ENCODE measurements around the gene SPRR1B. TPM values are rescaled to one million over a fixed set of nuclear protein-coding genes. Genes with fewer than 3 reads are reported as not detected.

Gene SPRR1B, protein sequence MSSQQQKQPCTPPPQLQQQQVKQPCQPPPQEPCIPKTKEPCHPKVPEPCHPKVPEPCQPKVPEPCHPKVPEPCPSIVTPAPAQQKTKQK
- not detected for polyA plus RNA-seq (2012; ENCODE audit: insufficient read depth, insufficient read length, low read depth)

DNA sequence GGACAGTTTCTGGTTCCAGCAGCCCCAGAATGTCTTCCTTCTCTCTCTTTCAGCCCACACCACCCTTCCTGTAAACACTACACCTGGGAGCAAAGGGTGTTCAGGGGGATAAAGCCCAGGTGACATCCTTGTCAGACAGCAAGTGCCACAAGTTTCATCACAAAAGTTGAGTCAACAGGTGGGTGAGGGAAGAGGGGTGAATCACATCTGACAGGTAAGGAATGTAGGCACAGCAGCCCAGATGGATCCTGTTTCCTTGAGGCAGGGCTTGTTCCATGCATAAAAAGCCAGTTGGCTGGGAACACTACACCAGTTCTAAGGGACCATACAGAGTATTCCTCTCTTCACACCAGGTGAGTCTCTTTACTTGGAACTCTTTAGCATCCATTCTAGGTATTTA, at the start of gene SPRR1B:
Gene SPRR1B (plus strand): TSS at position 309 of the 400 bp plus-strand sequence. CDS start 1,143 bp downstream, outside the sequence.
- H3K9me3 ChIP-seq = no peaks in the 10 kb centered on the region
- no peaks in the 10 kb centered on the region for H3K27me3 ChIP-seq
- no peak for DNase-seq
- TF ChIP-seq, protein P1, sequence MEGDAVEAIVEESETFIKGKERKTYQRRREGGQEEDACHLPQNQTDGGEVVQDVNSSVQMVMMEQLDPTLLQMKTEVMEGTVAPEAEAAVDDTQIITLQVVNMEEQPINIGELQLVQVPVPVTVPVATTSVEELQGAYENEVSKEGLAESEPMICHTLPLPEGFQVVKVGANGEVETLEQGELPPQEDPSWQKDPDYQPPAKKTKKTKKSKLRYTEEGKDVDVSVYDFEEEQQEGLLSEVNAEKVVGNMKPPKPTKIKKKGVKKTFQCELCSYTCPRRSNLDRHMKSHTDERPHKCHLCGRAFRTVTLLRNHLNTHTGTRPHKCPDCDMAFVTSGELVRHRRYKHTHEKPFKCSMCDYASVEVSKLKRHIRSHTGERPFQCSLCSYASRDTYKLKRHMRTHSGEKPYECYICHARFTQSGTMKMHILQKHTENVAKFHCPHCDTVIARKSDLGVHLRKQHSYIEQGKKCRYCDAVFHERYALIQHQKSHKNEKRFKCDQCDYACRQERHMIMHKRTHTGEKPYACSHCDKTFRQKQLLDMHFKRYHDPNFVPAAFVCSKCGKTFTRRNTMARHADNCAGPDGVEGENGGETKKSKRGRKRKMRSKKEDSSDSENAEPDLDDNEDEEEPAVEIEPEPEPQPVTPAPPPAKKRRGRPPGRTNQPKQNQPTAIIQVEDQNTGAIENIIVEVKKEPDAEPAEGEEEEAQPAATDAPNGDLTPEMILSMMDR (IDR thresholded peaks at IDR 0.05; ENCODE audit: low read depth, low read length) = no peak
- H3K4me3 ChIP-seq (ENCODE audit: low read depth, low read length) = no peak within 1 kb of the TSS
- H3K4me1 ChIP-seq = no peaks in the 10 kb centered on the region
- H3K36me3 ChIP-seq = no peaks in the 10 kb centered on the region

DNA sequence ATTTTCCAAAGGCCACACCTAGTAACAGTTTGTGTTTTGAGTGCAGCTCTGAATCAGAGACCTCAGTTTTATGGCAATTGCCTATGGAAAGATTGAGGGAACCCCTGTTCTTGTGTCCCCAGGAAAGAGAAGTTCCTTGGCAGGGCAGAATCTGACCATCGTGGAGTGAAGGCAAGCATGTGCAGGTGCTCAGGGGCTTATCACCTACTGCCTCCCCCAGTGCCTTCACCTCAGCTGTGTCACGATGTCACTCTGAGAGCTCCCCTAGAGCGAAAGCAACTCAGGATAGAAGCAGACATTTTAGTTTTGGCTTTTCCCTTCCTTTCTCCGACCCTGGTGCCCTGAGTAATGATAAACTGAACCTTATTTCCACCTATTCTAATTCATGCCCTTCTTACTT, 48.9 kb upstream of the SPRR1B start:
- no peaks in the 10 kb centered on the region for H3K4me1 ChIP-seq
- no peaks in the 10 kb centered on the region for H3K9me3 ChIP-seq
- no peaks in the 10 kb centered on the region for H3K27me3 ChIP-seq
- no peaks in the 10 kb centered on the region for H3K36me3 ChIP-seq
- TF ChIP-seq, protein P1 (IDR thresholded peaks at IDR 0.05; ENCODE audit: low read depth, low read length) = no peak
- no peak overlapping the region for H3K4me3 ChIP-seq (ENCODE audit: low read depth, low read length)
- DNase-seq = no peak

DNA sequence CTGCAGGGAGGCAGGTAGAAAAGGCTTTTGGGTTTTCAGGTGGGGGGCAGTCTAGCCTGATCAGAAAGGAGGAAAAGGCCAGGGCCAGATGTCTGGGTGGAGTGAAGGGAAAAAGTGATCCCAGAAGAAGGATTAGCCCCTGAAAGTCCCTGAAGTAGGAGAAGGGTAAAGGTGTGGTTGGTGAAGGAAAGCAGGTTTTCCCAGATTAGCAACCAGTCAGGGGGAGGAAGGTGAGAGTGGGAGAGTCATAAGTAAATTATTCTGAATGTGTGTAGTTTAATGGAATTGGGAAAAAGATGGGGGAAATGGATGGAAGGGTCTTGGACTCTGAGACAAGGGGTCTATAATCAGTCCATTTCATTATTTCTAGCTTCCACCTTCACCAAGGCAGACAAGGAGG, 47.8 kb upstream of the SPRR1B start:
- TF ChIP-seq, protein P1 (IDR thresholded peaks at IDR 0.05; ENCODE audit: low read depth, low read length) = no peak
- H3K9me3 ChIP-seq = no peaks in the 10 kb centered on the region
- H3K36me3 ChIP-seq = no peaks in the 10 kb centered on the region
- no peaks in the 10 kb centered on the region for H3K4me1 ChIP-seq
- DNase-seq = no peak
- H3K4me3 ChIP-seq (ENCODE audit: low read depth, low read length) = no peak overlapping the region
- H3K27me3 ChIP-seq = no peaks in the 10 kb centered on the region

DNA sequence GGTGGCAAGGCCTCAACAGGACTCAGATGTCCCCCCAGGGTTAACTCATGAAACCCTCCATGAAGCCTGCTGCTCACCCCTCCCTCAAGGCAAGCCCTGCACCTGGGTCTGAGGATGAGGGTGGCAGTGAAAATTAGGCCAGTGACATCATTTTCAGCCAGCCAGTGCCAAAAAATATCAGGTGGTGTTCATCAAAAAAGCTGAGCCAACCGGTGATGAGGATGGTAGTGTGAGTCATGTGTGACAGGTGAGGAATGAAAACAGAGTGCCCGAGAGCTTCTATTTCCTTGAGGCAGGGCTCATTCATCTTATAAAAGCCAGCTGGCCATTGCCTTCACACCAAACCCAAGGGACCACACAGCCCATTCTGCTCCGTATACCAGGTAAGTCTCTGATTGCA, 47.3 kb upstream of the SPRR1B start, which contains the start of gene SPRR1A:
Gene SPRR1A (plus strand): TSS at position 339 of the 400 bp plus-strand sequence. CDS start 1,150 bp downstream, outside the sequence.
- no peaks in the 10 kb centered on the region for H3K27me3 ChIP-seq
- H3K4me3 ChIP-seq (ENCODE audit: low read depth, low read length) = no peak within 1 kb of the TSS
- H3K4me1 ChIP-seq = no peaks in the 10 kb centered on the region
- TF ChIP-seq, protein P1 (IDR thresholded peaks at IDR 0.05; ENCODE audit: low read depth, low read length) = no peak
- H3K9me3 ChIP-seq = no peaks in the 10 kb centered on the region
- no peaks in the 10 kb centered on the region for H3K36me3 ChIP-seq
- no peak for DNase-seq

DNA sequence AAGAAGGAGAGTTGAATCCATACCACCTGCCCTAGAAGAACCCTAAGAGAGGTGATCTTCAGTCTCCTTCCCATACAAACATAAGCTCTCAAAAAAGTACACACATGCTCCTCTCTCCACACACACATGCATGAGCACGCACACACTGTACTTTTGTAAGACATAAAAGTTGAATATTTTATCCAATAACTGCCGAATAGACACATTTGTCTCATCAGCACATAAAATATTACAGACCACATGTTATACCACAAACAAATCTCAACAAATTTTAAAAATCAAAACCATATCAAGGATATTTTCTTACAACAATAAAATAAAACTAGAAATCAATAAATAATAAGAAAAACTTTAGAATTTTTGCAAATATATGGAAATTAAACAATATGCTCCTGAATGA, 44.4 kb upstream of the SPRR1B start:
- TF ChIP-seq, protein P1 (IDR thresholded peaks at IDR 0.05; ENCODE audit: low read depth, low read length) = no peak
- no peaks in the 10 kb centered on the region for H3K27me3 ChIP-seq
- H3K9me3 ChIP-seq = no peaks in the 10 kb centered on the region
- no peak overlapping the region for H3K4me3 ChIP-seq (ENCODE audit: low read depth, low read length)
- no peak for DNase-seq
- H3K4me1 ChIP-seq = no peaks in the 10 kb centered on the region
- no peaks in the 10 kb centered on the region for H3K36me3 ChIP-seq

DNA sequence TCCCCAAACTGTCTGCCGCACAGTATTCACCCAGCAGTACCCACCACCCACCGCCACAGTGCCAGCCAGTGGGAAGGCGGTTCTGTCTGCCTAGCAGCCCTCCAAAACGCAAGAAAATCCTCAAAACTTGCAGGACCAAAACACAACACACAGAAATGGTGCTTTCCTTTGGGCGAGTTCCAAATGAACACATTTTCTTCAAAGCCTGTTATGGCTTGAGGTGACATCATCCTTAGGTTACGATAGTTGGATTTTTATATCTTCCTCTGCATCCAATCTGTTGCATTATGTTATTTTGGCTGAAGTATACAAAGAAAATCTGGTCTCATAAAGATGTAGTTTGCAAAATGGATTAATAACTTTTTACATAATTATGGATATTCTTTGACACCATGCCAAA, 37.8 kb upstream of the SPRR1B start:
- no peak overlapping the region for H3K4me3 ChIP-seq (ENCODE audit: low read depth, low read length)
- H3K9me3 ChIP-seq = no peaks in the 10 kb centered on the region
- H3K4me1 ChIP-seq = no peaks in the 10 kb centered on the region
- no peaks in the 10 kb centered on the region for H3K27me3 ChIP-seq
- no peak for DNase-seq
- TF ChIP-seq, protein P1 (IDR thresholded peaks at IDR 0.05; ENCODE audit: low read depth, low read length) = no peak
- no peaks in the 10 kb centered on the region for H3K36me3 ChIP-seq

Measured in BE2C (cell line).